ENCODE results near the gene MAML2.
A peak's percentile ranks its signal among the peaks of the same experiment; 100 is the strongest.

The MAML2 gene

DNA sequence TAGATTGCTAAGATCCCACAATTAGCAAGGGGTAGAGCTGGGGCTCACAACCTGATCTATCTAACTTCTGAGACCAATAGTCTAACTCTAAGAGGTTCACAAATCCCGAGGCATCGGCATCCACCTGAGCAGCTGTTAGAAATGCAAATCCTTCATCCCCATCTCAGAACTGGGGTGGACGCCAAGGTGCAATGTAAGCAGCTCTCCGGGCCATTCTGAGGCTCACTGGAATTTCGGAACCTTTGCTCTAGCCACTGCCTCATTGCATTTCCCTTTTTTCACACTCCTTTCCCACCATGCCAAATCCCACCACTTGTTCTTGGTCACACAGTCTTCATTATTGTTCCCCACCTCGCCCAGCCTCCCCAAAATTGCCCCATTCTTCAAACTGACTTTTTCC lies 29.8 kb downstream of the MAML2 start:
- H3K27me3 ChIP-seq (ENCODE audit: control insufficient read depth, insufficient read depth, low read length), result no peaks in the 10 kb centered on the region
- no peaks in the 10 kb centered on the region for H3K36me3 ChIP-seq (ENCODE audit: control insufficient read depth, insufficient read depth, low read length)
- H3K4me3 ChIP-seq (ENCODE audit: low read length), result no peak overlapping the region
- H3K9ac ChIP-seq (ENCODE audit: low read length), result no peak overlapping the region
- peaks cover 33% of the 10 kb centered on the region for H3K4me1 ChIP-seq (ENCODE audit: control insufficient read depth, insufficient read depth, low read length)
- no peaks in the 10 kb centered on the region for H3K9me3 ChIP-seq (ENCODE audit: control insufficient read depth, low read length)

- peaks cover 43% of the 10 kb centered on the region for H3K4me1 ChIP-seq (ENCODE audit: control insufficient read depth, insufficient read depth, low read length)
- no peak overlapping the region for H3K4me3 ChIP-seq (ENCODE audit: low read length)
- H3K36me3 ChIP-seq (ENCODE audit: control insufficient read depth, insufficient read depth, low read length), result no peaks in the 10 kb centered on the region
- no peaks in the 10 kb centered on the region for H3K9me3 ChIP-seq (ENCODE audit: control insufficient read depth, low read length)
- no peaks in the 10 kb centered on the region for H3K27me3 ChIP-seq (ENCODE audit: control insufficient read depth, insufficient read depth, low read length)
- no peak overlapping the region for H3K9ac ChIP-seq (ENCODE audit: low read length)
These were observed 31.9 kb downstream of the MAML2 start for GRCh38 chr11:96311120-96311568.

GRCh38 chr11:96310236-96310635 lies 32.8 kb downstream of the MAML2 start:
- H3K9me3 ChIP-seq (ENCODE audit: control insufficient read depth, low read length), result no peaks in the 10 kb centered on the region
- no peaks in the 10 kb centered on the region for H3K27me3 ChIP-seq (ENCODE audit: control insufficient read depth, insufficient read depth, low read length)
- H3K4me1 ChIP-seq (ENCODE audit: control insufficient read depth, insufficient read depth, low read length), result peaks cover 44% of the 10 kb centered on the region
- no peak overlapping the region for H3K9ac ChIP-seq (ENCODE audit: low read length)
- no peak overlapping the region for H3K4me3 ChIP-seq (ENCODE audit: low read length)
- H3K36me3 ChIP-seq (ENCODE audit: control insufficient read depth, insufficient read depth, low read length), result no peaks in the 10 kb centered on the region

- Histone ChIP-seq H3K9me3 (ENCODE audit: control insufficient read depth, low read length) (no peaks in the 10 kb centered on the region), H3K4me1 (ENCODE audit: control insufficient read depth, insufficient read depth, low read length) (peaks cover 43% of the 10 kb centered on the region), H3K27me3 (ENCODE audit: control insufficient read depth, insufficient read depth, low read length) (no peaks in the 10 kb centered on the region), H3K4me3 (ENCODE audit: low read length) (no peak overlapping the region), H3K9ac (ENCODE audit: low read length) (no peak overlapping the region), H3K36me3 (ENCODE audit: control insufficient read depth, insufficient read depth, low read length) (no peaks in the 10 kb centered on the region)
These were observed 33.4 kb downstream of the MAML2 start for GRCh38 chr11:96309643-96310017.

GRCh38 chr11:96309016-96309642 lies 33.9 kb downstream of the MAML2 start:
- peaks cover 38% of the 10 kb centered on the region for H3K4me1 ChIP-seq (ENCODE audit: control insufficient read depth, insufficient read depth, low read length)

GRCh38 chr11:96307776-96308140 lies 35.2 kb downstream of the MAML2 start:
- peaks cover 42% of the 10 kb centered on the region for H3K4me1 ChIP-seq (ENCODE audit: control insufficient read depth, insufficient read depth, low read length)

More at GRCh38 chr11:96309016-96309642, 33.9 kb downstream of the MAML2 start:
- Histone ChIP-seq H3K4me3 (ENCODE audit: low read length) (no peak overlapping the region), H3K9ac (ENCODE audit: low read length) (no peak overlapping the region), H3K9me3 (ENCODE audit: control insufficient read depth, low read length) (no peaks in the 10 kb centered on the region), H3K36me3 (ENCODE audit: control insufficient read depth, insufficient read depth, low read length) (no peaks in the 10 kb centered on the region), H3K27me3 (ENCODE audit: control insufficient read depth, insufficient read depth, low read length) (no peaks in the 10 kb centered on the region)

GRCh38 chr11:96306933-96307775 lies 35.8 kb downstream of the MAML2 start:
- Histone ChIP-seq H3K36me3 (ENCODE audit: control insufficient read depth, insufficient read depth, low read length) (no peaks in the 10 kb centered on the region), H3K9ac (ENCODE audit: low read length) (peak overlapping the region; percentile 53), H3K9me3 (ENCODE audit: control insufficient read depth, low read length) (no peaks in the 10 kb centered on the region), H3K4me1 (ENCODE audit: control insufficient read depth, insufficient read depth, low read length) (peaks cover 48% of the 10 kb centered on the region), H3K4me3 (ENCODE audit: low read length) (peak overlapping the region; percentile 14), H3K27me3 (ENCODE audit: control insufficient read depth, insufficient read depth, low read length) (no peaks in the 10 kb centered on the region)

More at GRCh38 chr11:96307776-96308140, 35.2 kb downstream of the MAML2 start:
- Histone ChIP-seq H3K9ac (ENCODE audit: low read length) (peak overlapping the region; percentile 53), H3K36me3 (ENCODE audit: control insufficient read depth, insufficient read depth, low read length) (no peaks in the 10 kb centered on the region), H3K4me3 (ENCODE audit: low read length) (no peak overlapping the region), H3K27me3 (ENCODE audit: control insufficient read depth, insufficient read depth, low read length) (no peaks in the 10 kb centered on the region), H3K9me3 (ENCODE audit: control insufficient read depth, low read length) (no peaks in the 10 kb centered on the region)

GRCh38 chr11:96306600-96306932 lies 36.4 kb downstream of the MAML2 start:
- Histone ChIP-seq H3K27me3 (ENCODE audit: control insufficient read depth, insufficient read depth, low read length) (no peaks in the 10 kb centered on the region), H3K9me3 (ENCODE audit: control insufficient read depth, low read length) (no peaks in the 10 kb centered on the region), H3K9ac (ENCODE audit: low read length) (peak overlapping the region; percentile 19), H3K4me1 (ENCODE audit: control insufficient read depth, insufficient read depth, low read length) (peaks cover 48% of the 10 kb centered on the region), H3K4me3 (ENCODE audit: low read length) (no peak overlapping the region), H3K36me3 (ENCODE audit: control insufficient read depth, insufficient read depth, low read length) (no peaks in the 10 kb centered on the region)

DNA sequence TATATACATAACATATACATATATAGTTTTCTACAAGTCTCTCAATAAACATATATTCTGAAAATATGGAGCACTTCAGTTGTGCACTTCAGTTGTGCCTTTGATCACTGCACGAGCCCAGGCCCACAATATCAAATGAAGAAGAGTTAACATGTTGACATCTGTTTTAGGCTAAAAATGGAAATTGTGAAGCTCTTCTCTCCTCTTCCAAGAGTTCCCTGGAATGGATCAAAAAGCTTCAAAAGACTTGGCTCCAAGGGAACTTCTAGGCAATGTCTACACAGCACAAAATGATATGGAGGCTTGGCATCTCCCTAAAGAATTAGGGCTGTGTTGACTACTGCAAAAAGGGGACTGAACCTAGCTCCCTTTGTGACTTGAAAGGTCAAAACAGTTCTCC lies 36.9 kb downstream of the MAML2 start:
- Histone ChIP-seq H3K36me3 (ENCODE audit: control insufficient read depth, insufficient read depth, low read length) (no peaks in the 10 kb centered on the region), H3K9me3 (ENCODE audit: control insufficient read depth, low read length) (no peaks in the 10 kb centered on the region), H3K27me3 (ENCODE audit: control insufficient read depth, insufficient read depth, low read length) (no peaks in the 10 kb centered on the region), H3K4me3 (ENCODE audit: low read length) (no peak overlapping the region), H3K9ac (ENCODE audit: low read length) (peak overlapping the region; percentile 19), H3K4me1 (ENCODE audit: control insufficient read depth, insufficient read depth, low read length) (peaks cover 45% of the 10 kb centered on the region)

GRCh38 chr11:96303980-96304379 lies 39.0 kb downstream of the MAML2 start:
- Histone ChIP-seq H3K4me3 (ENCODE audit: low read length) (no peak overlapping the region), H3K27me3 (ENCODE audit: control insufficient read depth, insufficient read depth, low read length) (no peaks in the 10 kb centered on the region), H3K36me3 (ENCODE audit: control insufficient read depth, insufficient read depth, low read length) (no peaks in the 10 kb centered on the region), H3K9ac (ENCODE audit: low read length) (no peak overlapping the region), H3K4me1 (ENCODE audit: control insufficient read depth, insufficient read depth, low read length) (peaks cover 51% of the 10 kb centered on the region), H3K9me3 (ENCODE audit: control insufficient read depth, low read length) (no peaks in the 10 kb centered on the region)

DNA sequence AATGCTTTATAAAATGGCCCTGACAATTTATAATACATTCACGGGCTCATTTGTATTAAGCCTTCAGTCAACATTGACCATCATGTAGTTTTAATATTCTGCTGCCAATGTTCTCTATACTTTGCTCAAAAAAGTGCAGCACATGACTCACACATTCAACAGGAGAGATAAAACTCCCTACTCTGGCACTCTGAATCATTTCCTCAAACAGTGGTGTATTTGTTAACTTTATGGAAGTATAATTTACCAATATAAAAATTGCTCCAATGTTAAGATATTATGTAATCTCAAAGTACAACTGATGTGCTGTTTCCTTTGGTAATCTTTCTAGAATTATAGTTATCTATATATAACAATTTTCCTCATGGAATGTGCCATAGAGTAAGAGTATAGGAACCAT lies 39.9 kb downstream of the MAML2 start:
- Histone ChIP-seq H3K9me3 (ENCODE audit: control insufficient read depth, low read length) (no peaks in the 10 kb centered on the region), H3K4me3 (ENCODE audit: low read length) (no peak overlapping the region), H3K36me3 (ENCODE audit: control insufficient read depth, insufficient read depth, low read length) (no peaks in the 10 kb centered on the region), H3K27me3 (ENCODE audit: control insufficient read depth, insufficient read depth, low read length) (no peaks in the 10 kb centered on the region), H3K9ac (ENCODE audit: low read length) (no peak overlapping the region), H3K4me1 (ENCODE audit: control insufficient read depth, insufficient read depth, low read length) (peaks cover 43% of the 10 kb centered on the region)

GRCh38 chr11:96301818-96302217 lies 41.2 kb downstream of the MAML2 start:
- Histone ChIP-seq H3K9me3 (ENCODE audit: control insufficient read depth, low read length) (no peaks in the 10 kb centered on the region), H3K9ac (ENCODE audit: low read length) (no peak overlapping the region), H3K4me3 (ENCODE audit: low read length) (no peak overlapping the region), H3K4me1 (ENCODE audit: control insufficient read depth, insufficient read depth, low read length) (peaks cover 32% of the 10 kb centered on the region), H3K27me3 (ENCODE audit: control insufficient read depth, insufficient read depth, low read length) (no peaks in the 10 kb centered on the region), H3K36me3 (ENCODE audit: control insufficient read depth, insufficient read depth, low read length) (no peaks in the 10 kb centered on the region)
